Measurements from ENCODE around the gene CXCL1. TPM values are rescaled to one million over a fixed set of nuclear protein-coding genes. Genes with fewer than 3 reads are reported as not detected.

Gene CXCL1
- total RNA-seq, 1 donor from 2014 or later = not detected

DNA sequence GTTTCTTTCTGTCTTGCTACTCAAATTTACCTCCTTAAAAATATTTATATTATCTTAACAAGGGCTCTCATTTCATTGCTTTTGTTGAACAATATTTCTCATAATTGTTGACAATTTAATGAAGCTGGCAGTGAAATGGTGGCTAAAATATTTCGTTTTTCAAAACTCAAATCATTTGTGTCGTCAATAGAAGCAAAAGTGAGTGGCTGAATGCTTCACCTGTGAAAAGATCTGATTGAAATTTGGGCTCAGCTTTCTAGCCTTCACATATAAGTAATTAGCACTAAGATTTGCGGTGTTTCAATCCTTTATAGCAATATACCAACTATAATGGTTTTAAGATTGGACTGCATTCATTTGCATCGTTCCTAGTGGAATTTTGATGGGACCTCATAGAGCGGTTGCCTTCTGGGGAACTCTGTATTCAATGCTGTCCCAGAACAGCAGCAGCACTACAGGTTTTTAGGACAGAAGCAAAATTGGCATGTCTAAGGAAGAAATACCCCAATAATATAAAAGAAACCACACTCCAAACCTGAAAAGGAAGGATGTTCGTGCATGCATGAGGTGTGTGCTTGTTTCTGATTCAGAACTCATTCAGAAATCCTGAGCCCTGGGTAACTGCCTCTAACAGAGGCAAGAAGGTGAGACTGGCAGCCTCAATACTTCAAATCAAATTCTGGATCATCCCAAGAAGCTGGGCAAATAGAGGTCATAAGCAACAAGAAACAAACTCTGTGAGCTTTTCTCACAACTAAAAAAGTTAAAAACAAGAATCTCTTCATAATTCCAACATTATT, 2.5 kb downstream of the CXCL1 start:
- intact Hi-C loops (cut with micrococcal nuclease) = no loop called here
- Mint-ChIP-seq H3K4me3 (ENCODE audit: low read depth) (no peak overlapping the region), H3K27me3 (ENCODE audit: low read depth) (peaks cover 28% of the 10 kb centered on the region), H3K4me1 (ENCODE audit: low read depth) (no peaks in the 10 kb centered on the region), H3K36me3 (ENCODE audit: low read depth) (no peaks in the 10 kb centered on the region), H3K27ac (no peak overlapping the region), H3K9me3 (no peaks in the 10 kb centered on the region)
- no peak for DNase-seq (ENCODE audit: low spot score)

DNA sequence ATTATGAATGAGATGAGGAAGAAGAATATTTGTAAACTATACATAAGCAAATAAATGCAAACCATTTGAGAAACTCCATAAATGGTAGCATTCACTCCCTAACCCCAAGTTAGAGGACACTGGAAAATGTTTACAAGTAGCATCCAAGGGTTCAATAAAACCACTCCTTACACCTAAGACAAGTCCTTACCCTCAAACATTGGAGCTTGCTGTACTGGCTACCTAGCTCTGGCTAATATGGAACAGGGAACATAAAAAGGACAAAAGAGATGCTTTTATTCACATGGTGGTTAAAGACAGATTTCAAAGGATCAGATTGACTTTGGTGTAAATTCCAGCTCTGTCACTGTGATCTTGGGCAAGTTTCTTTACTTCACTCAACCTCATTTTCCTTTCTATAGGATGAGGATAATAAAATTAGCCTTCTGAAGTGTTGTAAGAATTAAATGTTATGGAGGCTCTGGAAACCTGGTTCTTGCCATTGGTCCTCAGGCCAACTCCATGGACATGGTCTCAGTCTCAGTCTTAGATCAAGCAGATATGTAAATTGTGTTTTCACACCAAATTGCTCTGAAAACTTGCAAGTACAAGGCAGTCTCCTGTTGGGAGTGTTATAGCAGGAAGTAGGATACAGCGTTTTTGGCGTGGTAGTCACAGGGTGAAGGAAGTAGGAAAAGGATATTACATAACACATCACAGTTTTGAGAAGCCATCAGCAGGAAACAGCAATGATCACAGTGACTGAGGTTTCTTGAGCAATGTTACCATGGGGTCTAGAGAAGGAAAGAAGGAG, 3.3 kb downstream of the CXCL1 start:
- Mint-ChIP-seq H3K4me1 (ENCODE audit: low read depth) (no peaks in the 10 kb centered on the region), H3K27me3 (ENCODE audit: low read depth) (peaks cover 26% of the 10 kb centered on the region), H3K36me3 (ENCODE audit: low read depth) (no peaks in the 10 kb centered on the region), H3K4me3 (ENCODE audit: low read depth) (no peak overlapping the region), H3K27ac (no peak overlapping the region), H3K9me3 (no peaks in the 10 kb centered on the region)
- DNase-seq (ENCODE audit: low spot score) = no peak
- intact Hi-C loops (cut with micrococcal nuclease) = no loop called here

DNA sequence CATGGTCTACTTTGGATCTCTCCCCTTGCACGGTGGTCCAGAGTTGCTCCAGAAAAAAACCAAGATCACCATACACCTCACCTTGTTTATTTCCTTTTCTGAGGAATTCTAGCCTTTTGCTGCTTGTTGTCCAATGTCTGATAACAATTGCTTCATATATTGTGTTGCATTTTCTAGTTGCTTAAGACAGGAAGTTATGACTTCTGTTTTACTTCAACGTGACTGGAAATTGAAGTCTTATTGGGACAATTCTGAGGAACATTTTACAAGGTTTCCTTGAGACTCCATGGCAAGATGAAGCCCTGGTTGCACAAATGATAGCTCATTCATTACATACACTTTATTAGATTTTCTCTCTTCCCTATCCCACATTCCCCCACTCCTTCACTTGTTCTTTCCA, 5.2 kb downstream of the CXCL1 start:
- Mint-ChIP-seq H3K36me3 (ENCODE audit: low read depth) (no peaks in the 10 kb centered on the region), H3K9me3 (no peaks in the 10 kb centered on the region), H3K27ac (no peak overlapping the region), H3K4me1 (ENCODE audit: low read depth) (no peaks in the 10 kb centered on the region), H3K27me3 (ENCODE audit: low read depth) (peaks cover 15% of the 10 kb centered on the region), H3K4me3 (ENCODE audit: low read depth) (no peak overlapping the region)
- DNase-seq (ENCODE audit: low spot score) = no peak
- intact Hi-C loops (cut with micrococcal nuclease) = no loop called here

DNA sequence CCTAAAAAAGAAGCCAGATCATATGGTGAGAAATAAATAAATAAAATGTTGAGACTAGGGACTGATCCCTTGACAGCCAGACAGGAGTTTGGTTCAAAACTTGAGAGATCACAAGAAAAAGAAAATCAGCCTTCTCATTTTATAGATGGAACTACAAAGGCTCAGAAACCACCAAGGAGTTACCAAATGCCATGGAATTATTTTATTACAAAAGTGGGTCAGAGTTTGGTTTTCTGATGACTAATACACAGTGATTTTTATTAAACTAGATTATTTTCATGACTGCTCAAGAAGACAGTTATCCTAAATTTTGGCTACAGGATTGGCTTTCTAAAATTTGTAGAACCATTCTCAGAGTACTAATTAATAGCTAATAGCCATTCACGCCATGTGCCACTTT, 6.2 kb downstream of the CXCL1 start:
- no peak overlapping the region for H3K27ac Mint-ChIP-seq
- no peaks in the 10 kb centered on the region for H3K9me3 Mint-ChIP-seq
- no peak overlapping the region for H3K4me3 Mint-ChIP-seq (ENCODE audit: low read depth)
- H3K27me3 Mint-ChIP-seq (ENCODE audit: low read depth) = peaks cover 5% of the 10 kb centered on the region
- no peaks in the 10 kb centered on the region for H3K4me1 Mint-ChIP-seq (ENCODE audit: low read depth)
- intact Hi-C loops (cut with micrococcal nuclease) = no loop called here
- no peaks in the 10 kb centered on the region for H3K36me3 Mint-ChIP-seq (ENCODE audit: low read depth)
- no peak for DNase-seq (ENCODE audit: low spot score)

DNA sequence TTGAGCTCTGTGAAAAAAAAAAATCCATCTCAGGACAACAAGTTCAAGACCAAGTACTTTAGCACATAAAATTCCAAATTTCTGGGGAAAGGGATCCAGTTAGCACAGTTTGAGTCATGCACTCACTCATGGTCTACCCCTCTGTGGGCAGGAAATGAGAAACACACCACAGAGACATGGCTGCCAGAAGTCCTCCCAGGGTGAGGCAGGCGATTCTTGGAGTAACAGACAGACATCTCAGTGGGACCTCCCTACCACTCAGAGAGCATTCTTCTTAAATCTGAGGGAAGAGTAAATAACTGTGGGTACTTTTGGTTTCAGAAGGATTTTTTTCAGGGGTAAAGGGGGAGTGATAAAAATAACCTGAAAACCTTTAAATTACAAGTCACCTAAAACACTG, 14.1 kb downstream of the CXCL1 start:
- DNase-seq (ENCODE audit: low spot score) = no peak
- Mint-ChIP-seq H3K4me1 (ENCODE audit: low read depth) (no peaks in the 10 kb centered on the region), H3K27ac (no peak overlapping the region), H3K4me3 (ENCODE audit: low read depth) (no peak overlapping the region), H3K36me3 (ENCODE audit: low read depth) (no peaks in the 10 kb centered on the region), H3K27me3 (ENCODE audit: low read depth) (no peaks in the 10 kb centered on the region), H3K9me3 (no peaks in the 10 kb centered on the region)
- intact Hi-C loops (cut with micrococcal nuclease) = no loop called here

DNA sequence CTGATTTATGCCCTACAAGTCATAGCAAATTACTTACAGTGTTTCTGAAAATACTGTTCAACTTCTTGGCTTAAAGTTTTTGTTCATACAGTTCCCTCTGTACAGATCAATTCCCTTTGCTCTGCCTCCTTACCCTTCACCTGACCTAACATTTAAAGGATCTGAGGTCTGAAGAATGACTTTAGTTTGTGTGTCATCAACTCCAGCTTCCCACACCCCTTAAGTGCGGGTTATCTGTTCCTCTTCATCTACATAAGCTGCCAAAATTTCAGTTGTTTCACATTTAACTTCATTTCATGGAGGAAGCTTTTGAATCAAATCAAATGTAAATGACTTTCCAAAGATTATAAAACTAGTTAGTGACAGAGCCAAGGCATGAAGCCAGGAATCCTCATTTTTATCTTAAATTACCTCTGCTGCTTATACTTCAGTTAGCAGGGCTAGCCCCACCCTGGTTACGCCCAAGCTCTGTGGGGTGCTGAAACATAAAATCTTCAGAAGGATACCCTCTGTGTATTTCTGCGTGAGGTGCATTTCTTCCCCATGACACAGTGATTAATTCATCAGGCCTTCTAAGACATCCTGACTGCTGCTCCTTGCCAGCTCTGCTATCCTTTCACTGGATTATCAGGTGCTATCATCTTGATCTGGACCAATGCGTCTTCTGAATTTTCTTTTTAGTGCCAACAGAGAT, 16.5 kb downstream of the CXCL1 start:
- no peaks in the 10 kb centered on the region for H3K27me3 Mint-ChIP-seq (ENCODE audit: low read depth)
- no peak overlapping the region for H3K4me3 Mint-ChIP-seq (ENCODE audit: low read depth)
- DNase-seq (ENCODE audit: low spot score) = no peak
- H3K4me1 Mint-ChIP-seq (ENCODE audit: low read depth) = no peaks in the 10 kb centered on the region
- no peaks in the 10 kb centered on the region for H3K9me3 Mint-ChIP-seq
- no peak overlapping the region for H3K27ac Mint-ChIP-seq
- no peaks in the 10 kb centered on the region for H3K36me3 Mint-ChIP-seq (ENCODE audit: low read depth)
- intact Hi-C loops (cut with micrococcal nuclease) = no loop called here

DNA sequence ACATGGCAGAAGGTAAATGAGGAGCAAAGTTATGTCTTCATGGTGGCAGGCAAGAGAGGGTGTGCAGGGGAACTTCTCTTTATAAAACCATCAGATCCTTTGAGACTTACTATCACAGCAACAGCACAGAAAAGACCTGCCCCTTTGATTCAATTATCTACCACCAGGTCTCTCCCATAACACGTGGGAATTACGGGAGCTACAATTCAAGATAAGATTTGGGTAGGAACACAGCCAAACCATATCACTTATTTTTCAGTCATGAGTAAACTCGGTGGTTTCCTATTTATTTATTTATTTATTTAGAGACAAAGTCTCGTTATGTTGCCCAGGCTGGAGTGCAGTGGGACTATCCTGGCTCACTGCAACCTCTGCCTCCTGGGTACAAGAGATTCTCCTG, 22.1 kb downstream of the CXCL1 start:
- Mint-ChIP-seq H3K27me3 (ENCODE audit: low read depth) (no peaks in the 10 kb centered on the region), H3K27ac (no peak overlapping the region), H3K4me1 (ENCODE audit: low read depth) (no peaks in the 10 kb centered on the region), H3K36me3 (ENCODE audit: low read depth) (no peaks in the 10 kb centered on the region), H3K4me3 (ENCODE audit: low read depth) (no peak overlapping the region), H3K9me3 (no peaks in the 10 kb centered on the region)
- no peak for DNase-seq (ENCODE audit: low spot score)
- intact Hi-C loops (cut with micrococcal nuclease) = no loop called here

DNA sequence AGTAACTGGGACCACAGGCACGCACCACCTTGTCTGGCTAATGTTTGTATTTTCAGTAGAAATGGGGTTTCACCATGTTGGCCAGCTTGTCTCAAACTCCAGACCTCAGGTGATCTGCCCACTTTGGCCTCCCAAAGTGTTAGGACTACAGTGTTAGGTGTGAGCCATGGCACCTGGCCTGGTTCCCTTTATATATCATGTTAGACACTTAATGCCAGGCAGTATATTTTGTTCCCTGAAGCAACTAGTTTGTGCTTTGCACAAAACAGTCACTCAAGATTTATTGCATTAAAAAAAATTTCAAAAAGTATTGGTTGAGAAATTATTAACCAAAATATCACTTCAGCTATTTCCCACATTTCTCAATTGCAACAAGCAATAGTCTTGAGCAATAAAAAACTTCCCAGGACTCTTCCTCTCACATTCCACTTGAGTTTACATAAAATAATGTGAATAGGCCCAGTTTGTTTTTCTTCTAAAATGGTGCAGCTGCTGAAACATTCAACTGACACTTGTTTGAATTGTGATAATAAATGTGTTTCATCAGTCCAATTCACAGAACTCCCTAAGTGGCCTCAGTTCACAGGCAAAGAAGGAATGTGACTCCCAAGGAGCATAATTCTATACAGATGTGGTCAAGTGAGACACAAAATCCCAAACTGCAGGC, 22.7 kb downstream of the CXCL1 start:
- no peak overlapping the region for H3K27ac Mint-ChIP-seq
- no peaks in the 10 kb centered on the region for H3K27me3 Mint-ChIP-seq (ENCODE audit: low read depth)
- H3K36me3 Mint-ChIP-seq (ENCODE audit: low read depth) = no peaks in the 10 kb centered on the region
- no peaks in the 10 kb centered on the region for H3K4me1 Mint-ChIP-seq (ENCODE audit: low read depth)
- H3K9me3 Mint-ChIP-seq = no peaks in the 10 kb centered on the region
- intact Hi-C loops (cut with micrococcal nuclease) = no loop called here
- no peak overlapping the region for H3K4me3 Mint-ChIP-seq (ENCODE audit: low read depth)
- no peak for DNase-seq (ENCODE audit: low spot score)

DNA sequence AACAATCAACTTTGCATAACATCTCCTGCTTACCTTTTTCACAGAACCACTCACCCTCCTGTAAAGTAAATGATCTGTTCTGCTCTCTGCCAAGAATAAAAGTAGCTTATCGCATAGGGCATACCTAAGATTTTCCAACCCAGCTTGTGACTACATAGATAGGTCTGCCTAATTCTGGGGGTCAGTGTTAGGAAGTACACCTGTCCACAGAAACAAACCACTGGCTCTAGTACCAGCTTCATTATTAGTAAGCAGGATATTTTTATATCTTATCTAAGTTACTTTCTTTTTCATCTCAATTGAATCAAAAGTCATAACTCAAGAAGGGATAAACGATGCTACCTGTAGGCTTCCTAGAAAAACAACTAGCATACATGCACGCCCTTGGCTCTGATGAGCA, 23.8 kb downstream of the CXCL1 start:
- Mint-ChIP-seq H3K27me3 (ENCODE audit: low read depth) (no peaks in the 10 kb centered on the region), H3K36me3 (ENCODE audit: low read depth) (no peaks in the 10 kb centered on the region), H3K4me3 (ENCODE audit: low read depth) (no peak overlapping the region), H3K9me3 (no peaks in the 10 kb centered on the region), H3K27ac (no peak overlapping the region), H3K4me1 (ENCODE audit: low read depth) (no peaks in the 10 kb centered on the region)
- DNase-seq (ENCODE audit: low spot score) = no peak
- intact Hi-C loops (cut with micrococcal nuclease) = no loop called here

DNA sequence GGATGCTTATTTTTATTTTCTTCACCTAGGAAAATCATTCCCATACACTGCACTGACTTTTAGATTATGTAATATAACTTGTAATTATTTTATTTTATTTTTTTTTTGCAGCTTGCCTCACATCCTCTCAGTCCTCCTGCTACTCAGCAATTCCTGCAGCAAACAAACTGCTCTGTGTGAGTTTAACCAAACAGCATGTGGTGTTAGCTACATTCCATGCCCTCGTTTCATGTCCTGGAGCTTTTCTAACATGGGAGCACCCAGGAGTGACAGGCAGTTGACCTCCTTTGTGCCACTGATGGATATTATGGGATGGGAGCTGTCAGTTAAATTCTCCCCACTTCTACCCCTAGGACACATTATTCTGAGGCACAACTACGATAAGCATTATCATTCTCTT, 24.8 kb downstream of the CXCL1 start:
- H3K4me3 Mint-ChIP-seq (ENCODE audit: low read depth) = no peak overlapping the region
- no peaks in the 10 kb centered on the region for H3K27me3 Mint-ChIP-seq (ENCODE audit: low read depth)
- H3K36me3 Mint-ChIP-seq (ENCODE audit: low read depth) = no peaks in the 10 kb centered on the region
- intact Hi-C loops (cut with micrococcal nuclease) = no loop called here
- DNase-seq (ENCODE audit: low spot score) = no peak
- H3K4me1 Mint-ChIP-seq (ENCODE audit: low read depth) = no peaks in the 10 kb centered on the region
- no peaks in the 10 kb centered on the region for H3K9me3 Mint-ChIP-seq
- no peak overlapping the region for H3K27ac Mint-ChIP-seq

DNA sequence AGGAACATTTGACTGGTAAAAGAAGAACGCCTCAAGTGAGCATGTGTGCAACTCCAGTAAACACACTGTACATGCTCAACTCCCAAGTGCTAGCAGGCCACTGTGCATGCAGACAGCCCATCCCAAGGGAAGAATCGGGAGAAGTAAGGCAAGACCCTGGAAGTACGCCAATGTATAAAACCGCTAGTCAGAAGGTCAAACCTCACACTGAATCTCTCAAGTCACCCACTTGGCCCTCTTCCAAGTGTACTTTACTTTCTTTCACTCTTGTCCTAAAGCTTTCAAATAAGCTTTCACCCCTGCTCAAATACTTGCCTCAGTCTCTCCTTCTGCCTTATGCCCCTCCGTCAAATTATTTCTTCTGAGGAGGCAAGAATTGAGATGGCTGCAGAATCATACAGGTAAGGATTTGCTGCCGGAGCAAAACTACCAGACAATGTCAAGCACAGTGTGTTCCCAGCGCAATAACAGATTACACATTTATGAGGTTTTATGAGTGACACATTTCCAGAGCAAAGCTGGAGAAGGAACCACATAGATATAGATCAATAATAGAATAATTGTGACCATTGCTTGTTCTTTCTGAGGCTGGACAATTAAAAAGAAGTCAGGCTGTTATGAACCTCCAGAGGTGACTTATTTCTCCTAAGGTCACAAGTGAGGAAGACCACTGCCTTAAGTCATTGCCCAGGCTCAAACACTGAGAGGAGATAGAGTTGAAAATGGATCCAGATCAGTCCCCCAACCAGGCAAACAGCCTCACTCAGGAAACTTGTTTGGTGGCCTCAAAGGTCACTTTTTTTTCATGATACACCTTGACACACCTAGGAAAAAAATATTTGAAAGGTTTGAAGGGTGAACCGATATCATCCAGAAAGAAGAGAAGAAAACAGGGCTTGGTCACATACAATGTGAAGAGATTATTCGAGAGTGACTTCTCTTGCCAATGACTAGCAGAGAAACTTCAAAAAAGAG, 26.3 kb downstream of the CXCL1 start:
- no peaks in the 10 kb centered on the region for H3K27me3 Mint-ChIP-seq (ENCODE audit: low read depth)
- intact Hi-C loops (cut with micrococcal nuclease) = no loop called here
- no peak for DNase-seq (ENCODE audit: low spot score)
- H3K36me3 Mint-ChIP-seq (ENCODE audit: low read depth) = no peaks in the 10 kb centered on the region
- H3K27ac Mint-ChIP-seq = no peak overlapping the region
- no peaks in the 10 kb centered on the region for H3K9me3 Mint-ChIP-seq
- no peaks in the 10 kb centered on the region for H3K4me1 Mint-ChIP-seq (ENCODE audit: low read depth)
- no peak overlapping the region for H3K4me3 Mint-ChIP-seq (ENCODE audit: low read depth)

DNA sequence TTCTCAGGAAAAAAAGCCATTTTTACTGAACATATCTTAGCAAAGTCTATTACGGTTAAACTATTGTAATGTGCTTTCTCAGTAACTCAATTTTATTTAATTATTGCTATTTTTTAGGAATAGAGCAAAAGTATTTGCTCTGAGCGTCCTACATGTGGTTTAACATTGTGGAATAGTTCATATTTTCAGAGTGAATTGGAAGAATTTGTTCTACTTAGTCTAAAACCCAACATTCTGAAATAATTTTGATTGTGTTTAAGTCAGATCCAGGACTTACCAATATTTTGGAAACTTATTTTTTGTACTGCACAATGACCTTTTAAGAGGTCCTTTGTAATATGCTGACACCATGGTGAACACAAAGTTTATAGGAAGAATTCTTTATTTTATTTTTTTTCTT, 27.2 kb downstream of the CXCL1 start:
- Mint-ChIP-seq H3K9me3 (no peaks in the 10 kb centered on the region), H3K4me3 (ENCODE audit: low read depth) (no peak overlapping the region), H3K27ac (no peak overlapping the region), H3K4me1 (ENCODE audit: low read depth) (no peaks in the 10 kb centered on the region), H3K27me3 (ENCODE audit: low read depth) (no peaks in the 10 kb centered on the region), H3K36me3 (ENCODE audit: low read depth) (no peaks in the 10 kb centered on the region)
- DNase-seq (ENCODE audit: low spot score) = no peak
- intact Hi-C loops (cut with micrococcal nuclease) = no loop called here

All from activated T-helper 2 cell treated with anti-CD3 and anti-CD28 coated beads, Interferon-gamma antibody, Interleukin-2, Interleukin-4, amounts not matched to agents 10 μg/mL and 5 μg/mL and 100 μg/mL, durations not matched to agents 14 hours and 24 hours and 36 hours (primary cell).